GM19395 (cell line): ENCODE measurements around the gene LCAT.

Source experiments
- ATAC-seq: cut with Tn5 transposase; IDR thresholded peaks from one replicate; pipeline ENCODE4 v1.9.1; 2021; ENCODE audit warnings: mild to moderate bottlenecking, moderate library complexity; ENCODE audit not compliant: unreplicated experiment

LCAT gene

GRCh38 chr16:67969254-67970039, 25.5 kb upstream of the LCAT start:
- no peak for ATAC-seq

- peak; percentile 72 for ATAC-seq
Observed at GRCh38 chr16:67968400-67969253, 24.7 kb upstream of the LCAT start, which contains the start of gene SLC12A4. SLC12A4 (minus strand) TSS chr16:67968637; CDS start chr16:67968553, 84 bp downstream.

- ATAC-seq = peak; percentile 29
Observed at GRCh38 chr16:67967958-67968399, 24.1 kb upstream of the LCAT start.

- ATAC-seq = no peak
Observed at GRCh38 chr16:67967183-67967957, 23.4 kb upstream of the LCAT start.

GRCh38 chr16:67966549-67967182, 22.7 kb upstream of the LCAT start:
- no peak for ATAC-seq

- ATAC-seq = no peak
Observed at GRCh38 chr16:67965668-67966548, 22.0 kb upstream of the LCAT start.

- ATAC-seq = no peak
Observed at GRCh38 chr16:67964477-67965131, 20.7 kb upstream of the LCAT start.

GRCh38 chr16:67963662-67964321, 19.9 kb upstream of the LCAT start:
- no peak for ATAC-seq

GRCh38 chr16:67963292-67963661, 19.4 kb upstream of the LCAT start:
- no peak for ATAC-seq

- ATAC-seq = no peak
Observed at GRCh38 chr16:67962135-67962534, 18.2 kb upstream of the LCAT start.

GRCh38 chr16:67961551-67961957, 17.6 kb upstream of the LCAT start:
- ATAC-seq = no peak

GRCh38 chr16:67959536-67960329, 15.8 kb upstream of the LCAT start:
- no peak for ATAC-seq

GRCh38 chr16:67957622-67958021, 13.7 kb upstream of the LCAT start:
- no peak for ATAC-seq

- no peak for ATAC-seq
Observed at GRCh38 chr16:67954421-67955196, 10.7 kb upstream of the LCAT start.

GRCh38 chr16:67953641-67954375, 9.9 kb upstream of the LCAT start:
- no peak for ATAC-seq

GRCh38 chr16:67951485-67951884, 7.6 kb upstream of the LCAT start:
- ATAC-seq = no peak
